ENCODE data around the gene FSD2. TPM values are rescaled to one million over a fixed set of nuclear protein-coding genes. Genes with fewer than 3 reads are reported as not detected.
A peak's percentile ranks its signal among the peaks of the same experiment; 100 is the strongest.
"Not testable (repeated sequence)": the region's sequence is repeated elsewhere in the genome, so short reads cannot be mapped to it uniquely, and the experiment has no call there.

The FSD2 gene
- polyA plus RNA-seq, 3 donors from 2014 or later = not detected

DNA sequence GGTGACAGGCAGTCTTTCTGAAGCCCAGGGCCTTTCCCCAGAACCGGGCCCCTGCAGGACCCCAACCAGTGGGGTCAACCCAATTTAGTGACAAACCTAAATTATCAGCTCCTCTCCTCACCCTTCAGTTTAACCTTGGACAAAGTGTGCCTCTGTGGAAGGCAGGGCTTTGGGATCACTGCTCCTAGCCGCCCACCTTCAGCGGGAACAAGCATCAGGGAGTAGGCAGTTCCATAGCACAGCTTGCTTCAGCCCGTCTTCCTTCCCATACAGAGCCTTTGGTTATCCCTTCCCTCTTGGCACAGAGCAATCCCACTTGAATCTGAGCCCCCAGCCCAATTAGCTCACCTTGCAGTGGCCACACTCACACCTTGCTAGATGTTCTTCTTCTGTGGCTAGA lies 90.9 kb downstream of the FSD2 start:
- DNase-seq = no peak
- Mint-ChIP-seq H3K9me3 (peaks cover 0 to 11% (median 4%) of the 10 kb centered on the region in 6 donors), H3K36me3 (no peaks in the 10 kb centered on the region), H3K27me3 (ENCODE audit: low read depth in 3 of 3) (peaks cover 7 to 22% (median 8%) of the 10 kb centered on the region in 3 donors), H3K4me1 (peaks cover 0 to 4% of the 10 kb centered on the region in 2 donors), H3K27ac (no peak overlapping the region), H3K4me3 (no peak overlapping the region)

DNA sequence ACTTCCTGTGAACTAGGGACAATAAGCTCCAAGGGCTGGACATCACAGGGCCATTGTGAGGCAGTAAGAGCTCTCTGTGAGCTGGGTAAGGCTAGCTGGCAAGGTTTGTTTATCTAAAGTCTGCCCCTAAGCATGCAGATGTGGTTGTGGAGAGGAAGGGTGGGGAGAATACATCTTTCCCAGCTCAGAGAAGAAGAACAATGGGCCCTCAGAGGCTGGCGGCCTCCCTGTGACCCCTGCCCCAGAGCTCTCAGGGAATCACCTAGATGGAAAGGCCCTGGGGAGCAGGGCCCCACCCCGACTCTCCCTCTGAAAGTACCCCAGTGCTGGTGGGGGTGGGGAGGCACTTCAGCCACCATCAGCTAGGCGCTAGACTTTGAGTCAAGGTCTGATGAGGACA lies 91.9 kb downstream of the FSD2 start:
- peaks cover 5 to 20% (median 8%) of the 10 kb centered on the region in 3 donors for H3K27me3 Mint-ChIP-seq (ENCODE audit: low read depth in 3 of 3)
- peaks cover 0 to 4% of the 10 kb centered on the region in 2 donors for H3K4me1 Mint-ChIP-seq
- H3K4me3 Mint-ChIP-seq = no peak overlapping the region
- no peak overlapping the region for H3K27ac Mint-ChIP-seq
- H3K36me3 Mint-ChIP-seq = no peaks in the 10 kb centered on the region
- H3K9me3 Mint-ChIP-seq = peaks cover 0 to 9% (median 4%) of the 10 kb centered on the region in 6 donors
- DNase-seq = no peak

DNA sequence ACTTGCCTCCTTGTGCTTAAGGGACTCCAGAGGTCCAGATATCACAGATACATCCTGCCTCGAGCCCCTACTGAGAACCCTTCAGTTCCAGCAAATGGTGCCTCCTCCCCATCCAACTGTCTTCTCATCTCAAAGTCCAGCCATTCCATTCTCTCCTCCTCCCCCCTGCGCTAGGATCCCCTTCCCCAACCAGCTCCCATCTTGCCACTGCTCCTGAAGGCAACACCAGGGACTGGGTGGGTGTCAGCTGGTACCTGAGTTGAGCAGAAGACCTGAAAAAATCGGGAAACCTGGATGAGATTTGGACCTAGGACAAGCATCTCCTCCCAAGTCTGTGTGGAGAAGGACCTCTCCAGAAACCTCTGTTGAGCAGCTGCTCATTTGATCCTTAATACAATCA lies 93.8 kb downstream of the FSD2 start:
- Mint-ChIP-seq H3K36me3 (no peaks in the 10 kb centered on the region), H3K4me3 (no peak overlapping the region), H3K4me1 (peaks cover 0 to 4% of the 10 kb centered on the region in 2 donors), H3K9me3 (peaks cover 0 to 3% (median 0%) of the 10 kb centered on the region in 6 donors), H3K27me3 (ENCODE audit: low read depth in 3 of 3) (peaks cover 2 to 10% (median 5%) of the 10 kb centered on the region in 3 donors), H3K27ac (no peak overlapping the region)
- DNase-seq = no peak

DNA sequence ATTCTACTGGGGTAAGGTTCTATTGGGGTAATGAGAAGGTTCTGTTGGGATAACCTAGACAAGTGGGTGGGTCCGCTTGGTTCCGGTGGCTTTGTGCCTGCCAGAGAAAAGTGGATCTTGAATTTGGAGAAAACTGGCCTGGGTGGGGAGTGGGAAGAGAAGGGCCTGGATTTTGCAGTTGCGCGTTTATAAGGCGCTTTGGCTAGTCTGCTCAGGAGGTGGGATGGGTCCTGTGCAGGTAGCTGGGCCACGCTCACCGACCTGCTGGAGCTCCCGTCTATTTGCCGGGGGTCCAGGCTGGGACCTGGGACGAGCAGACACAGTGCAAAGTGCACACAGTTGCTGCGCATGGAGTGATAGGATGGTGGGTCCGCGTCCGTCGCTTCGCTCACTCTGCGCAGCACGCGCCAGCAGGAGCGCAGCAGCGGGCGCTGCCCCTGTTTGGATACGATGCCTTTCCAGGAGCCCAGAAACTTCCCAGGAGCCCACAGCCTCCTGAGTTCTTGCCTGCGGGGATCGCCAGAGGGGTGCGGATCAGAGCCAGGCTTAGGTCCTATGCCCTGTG lies 94.9 kb downstream of the FSD2 start:
- Mint-ChIP-seq H3K4me3 (peak overlapping the region; percentile 44 to 74 (median 63)), H3K9me3 (peaks cover 0 to 2% (median 0%) of the 10 kb centered on the region in 6 donors), H3K36me3 (no peaks in the 10 kb centered on the region), H3K27me3 (ENCODE audit: low read depth in 3 of 3) (peaks cover 2 to 10% (median 5%) of the 10 kb centered on the region in 3 donors), H3K27ac (no peak overlapping the region), H3K4me1 (peaks cover 0 to 4% of the 10 kb centered on the region in 2 donors)
- DNase-seq = no peak

DNA sequence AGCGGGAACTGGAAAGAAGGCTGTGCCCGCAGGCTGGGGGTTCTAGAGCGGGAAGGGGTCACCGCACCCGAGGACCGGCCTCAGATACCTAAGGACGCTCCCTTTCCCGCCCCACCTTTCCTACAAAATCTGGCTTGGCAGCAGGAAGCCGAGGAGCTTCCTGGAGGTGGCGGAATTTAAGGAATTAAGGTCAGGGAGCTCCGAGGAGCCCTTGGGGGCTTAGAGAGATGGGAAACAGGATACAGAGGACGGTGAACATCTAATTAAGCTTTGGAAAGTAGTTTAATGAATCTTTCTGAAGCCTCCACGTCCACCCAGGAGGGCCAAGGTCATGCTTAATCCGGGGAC lies 95.7 kb downstream of the FSD2 start:
- Mint-ChIP-seq H3K36me3 (no peaks in the 10 kb centered on the region), H3K4me1 (peaks cover 0 to 4% of the 10 kb centered on the region in 2 donors), H3K4me3 (peak overlapping the region in 4 of 5 donors; percentile 30 to 74 (median 68)), H3K9me3 (peaks cover 0 to 2% (median 0%) of the 10 kb centered on the region in 6 donors), H3K27ac (no peak overlapping the region), H3K27me3 (ENCODE audit: low read depth in 3 of 3) (peaks cover 2 to 8% (median 2%) of the 10 kb centered on the region in 3 donors)
- no peak for DNase-seq

DNA sequence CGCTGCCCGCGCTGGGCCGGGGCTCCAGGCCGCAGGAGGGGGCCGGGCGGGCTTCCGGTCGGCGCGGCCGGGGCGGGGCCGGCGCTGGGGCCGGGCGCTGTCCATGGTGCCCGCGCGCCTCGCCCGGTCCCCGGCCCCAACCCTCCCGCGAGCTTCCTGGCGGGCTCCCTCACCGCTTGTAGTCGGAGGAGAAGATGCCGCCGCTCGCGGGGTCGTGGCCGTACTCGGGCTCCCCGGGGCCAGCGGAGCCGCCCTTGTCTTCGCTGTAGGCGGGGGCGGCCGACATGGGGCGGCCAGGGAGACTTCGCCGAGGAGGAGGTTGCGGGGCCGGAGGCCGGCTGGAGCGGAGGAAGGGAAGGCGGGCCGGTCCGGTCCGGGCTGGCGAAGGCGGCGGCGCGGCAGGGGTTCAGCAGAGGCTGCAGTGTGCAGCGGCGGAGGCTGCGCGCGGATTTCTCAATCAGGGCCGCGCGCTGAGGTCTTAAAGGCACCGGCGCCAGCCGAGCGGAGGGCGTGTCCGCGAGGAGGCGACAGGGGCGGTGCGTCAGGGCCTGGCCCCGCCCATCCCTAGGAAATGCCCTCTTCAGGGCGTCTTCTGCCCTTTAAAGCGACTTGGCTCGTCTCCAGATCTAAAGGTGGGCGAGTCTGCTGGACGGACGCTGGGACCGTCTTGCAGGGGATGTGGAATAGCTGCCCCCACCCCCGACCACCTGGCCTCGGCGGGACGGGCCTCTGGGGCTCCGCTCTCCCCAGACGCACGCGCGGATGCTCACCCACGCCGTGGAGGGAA lies 96.3 kb downstream of the FSD2 start, which contains the start of gene AP3B2:
Gene AP3B2, minus strand, starts transcription at position 455 of the 787 bp plus-strand sequence. Its CDS starts 169 bp downstream, at position 286.
- Mint-ChIP-seq H3K27ac (no peak within 1 kb of the TSS), H3K27me3 (ENCODE audit: low read depth in 3 of 3) (peaks cover 0 to 8% (median 2%) of the 10 kb centered on the region in 3 donors), H3K4me3 (peak within 1 kb of the TSS; percentile 63 to 74 (median 67)), H3K9me3 (peaks cover 0 to 2% (median 0%) of the 10 kb centered on the region in 6 donors), H3K4me1 (peaks cover 0 to 4% of the 10 kb centered on the region in 2 donors), H3K36me3 (no peaks in the 10 kb centered on the region)
- DNase-seq = peak; percentile 47 to 60 (median 53)

DNA sequence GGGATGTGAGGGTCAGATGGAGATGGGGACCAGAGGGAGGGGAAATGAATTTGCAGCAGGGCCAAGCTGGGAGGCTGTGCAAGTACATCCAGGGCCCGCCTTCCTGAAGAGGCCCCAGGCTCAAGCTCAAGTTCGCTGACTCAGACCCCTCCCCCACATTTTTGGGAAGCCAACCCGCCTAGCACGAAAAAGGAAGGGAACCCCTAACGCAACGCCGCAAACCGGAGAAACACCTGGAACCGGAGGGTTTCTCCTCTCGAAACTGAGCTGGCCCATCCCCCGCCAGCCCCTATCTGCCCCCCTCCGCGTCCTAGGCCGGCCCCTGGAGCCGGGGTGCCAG lies 96.8 kb downstream of the FSD2 start:
- Mint-ChIP-seq H3K4me1 (peaks cover 0 to 4% of the 10 kb centered on the region in 2 donors), H3K4me3 (no peak overlapping the region), H3K27ac (no peak overlapping the region), H3K9me3 (peaks cover 0 to 2% (median 0%) of the 10 kb centered on the region in 6 donors), H3K27me3 (ENCODE audit: low read depth in 3 of 3) (peaks cover 0 to 5% (median 2%) of the 10 kb centered on the region in 3 donors), H3K36me3 (no peaks in the 10 kb centered on the region)
- DNase-seq = no peak

DNA sequence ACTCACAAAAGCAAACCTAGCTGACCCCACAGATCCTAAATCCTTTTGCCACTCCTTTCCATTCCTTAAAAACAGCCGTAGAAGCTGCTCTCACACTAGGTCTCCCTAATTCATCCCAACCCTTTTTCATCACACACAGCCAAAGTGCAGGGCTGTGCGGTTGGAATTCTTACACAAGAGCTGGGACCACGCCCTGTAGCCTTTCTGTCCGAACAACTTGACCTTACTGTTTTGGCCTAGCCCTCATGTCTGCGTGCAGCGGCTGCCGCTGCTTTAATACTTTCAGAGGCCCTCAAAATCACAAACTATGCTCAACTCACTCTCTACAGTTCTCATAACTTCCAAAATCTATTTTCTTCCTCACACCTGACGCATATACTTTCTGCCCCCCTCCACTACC lies 100.0 kb downstream of the FSD2 start:
- H3K27me3 Mint-ChIP-seq (ENCODE audit: low read depth in 3 of 3); H3K36me3 Mint-ChIP-seq; DNase-seq; H3K4me1 Mint-ChIP-seq; H3K9me3 Mint-ChIP-seq; H3K27ac Mint-ChIP-seq; H3K4me3 Mint-ChIP-seq: not testable (repeated sequence)

Other genes starting within 250 kb of the FSD2 start
- gene CPEB1, start 158.7 kb downstream of the FSD2 start, polyA plus RNA-seq = not detected
- gene AP3B2, start 96.2 kb downstream of the FSD2 start, polyA plus RNA-seq = not detected
- gene WHAMM, start 3.6 kb upstream of the FSD2 start, polyA plus RNA-seq = 1 to 10 TPM; 3.3 to 5.2 (median 4.1) TPM
- gene HOMER2, start 146.7 kb upstream of the FSD2 start, polyA plus RNA-seq = 1 to 10 TPM in 2 of 3 donors, not detected in 1; 3.4 to 3.5 TPM
- gene RAMAC, start 180.1 kb upstream of the FSD2 start, polyA plus RNA-seq = 10 to 100 TPM; 37.8 to 75.7 (median 52.6) TPM
- 10 to 100 TPM; 48.1 to 56.5 (median 48.7) TPM for gene C15orf40, start 205.6 kb upstream of the FSD2 start, polyA plus RNA-seq